Gastrocnemius medialis (tissue), 4 donors: ENCODE measurements around the gene GPC6.

Experiments used
- CTCF ChIP-seq, 5 experiments: fragments of 450-650 bp in 3 of 5; fragments of 200-600 bp in 2 of 5; sonication (generic) in 2 of 5; IDR thresholded peaks in 4 of 5; conservative IDR thresholded peaks in 1 of 5; 1 replicate in 4 of 5; 2 replicates in 1 of 5; pipeline ENCODE4 v1.5.1; 2016 to 2019; ENCODE audit warnings: antibody characterized with exemption in 5 of 5, mild to moderate bottlenecking in 3 of 5, moderate library complexity in 3 of 5
- POLR2A ChIP-seq, 2 donors: fragments of 450-650 bp; IDR thresholded peaks; one replicate each; pipeline ENCODE4 v1.6.1; 2017; ENCODE audit warnings: antibody characterized with exemption in 2 of 2, mild to moderate bottlenecking in 2 of 2, moderate library complexity in 2 of 2

DNA sequence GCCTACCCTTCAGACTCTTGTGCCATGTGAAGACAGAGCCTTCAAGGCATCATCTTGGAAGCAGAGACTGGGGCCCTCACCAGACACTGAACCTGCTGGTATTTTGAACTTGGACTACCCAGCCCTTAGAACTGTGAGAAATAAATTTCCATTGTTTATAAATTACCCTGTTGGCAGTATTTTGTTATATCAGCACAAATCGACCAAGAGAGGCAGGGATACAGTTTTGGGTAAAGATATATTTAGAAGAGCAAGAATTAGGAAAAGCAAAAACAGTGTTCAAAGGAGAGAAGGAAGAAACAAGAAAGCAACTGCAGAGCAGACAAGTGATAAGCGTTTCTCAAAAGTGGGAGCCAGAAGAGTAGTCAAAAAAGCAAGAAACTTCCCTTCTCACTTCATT lies 652.1 kb downstream of the GPC6 start:
- TF ChIP-seq POLR2A (IDR thresholded peaks at IDR 0.05) (no peak), CTCF (IDR thresholded peaks at IDR 0.05 in 4 of 5, conservative IDR thresholded peaks at IDR 0.05 in 1 of 5) (no peak)
